ENCODE measurements around the gene HSBP1.

DNA sequence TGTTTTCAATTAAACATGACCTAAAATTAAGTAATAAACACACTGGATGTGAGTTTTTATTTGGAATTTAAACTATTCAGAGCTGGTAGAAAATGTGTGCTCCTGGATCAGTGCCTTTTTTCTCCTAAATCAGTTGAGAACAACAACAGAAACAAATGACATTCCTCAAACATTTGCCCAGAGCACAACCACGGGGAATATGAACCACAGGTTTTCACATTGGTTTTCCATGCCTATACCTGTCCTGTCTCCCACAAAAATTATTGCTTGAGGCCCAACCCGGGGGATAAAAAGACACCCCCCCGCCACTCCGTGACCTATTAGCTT, 6.8 kb downstream of the HSBP1 start:
- TF ChIP-seq CTCF (conservative IDR thresholded peaks at IDR 0.05; ENCODE audit: low read depth, low read length) = no peak
- TF ChIP-seq EZH2phosphoT487 (IDR thresholded peaks at IDR 0.05; ENCODE audit: borderline replicate concordance, low read length) = no peak

Data from PC-3 (cell line).